Sigmoid colon (tissue), 4 donors: ENCODE measurements around the gene RNF212.

Source experiments
- EP300 ChIP-seq, 4 donors: sonication (generic); formaldehyde crosslinking; IDR thresholded peaks; one replicate each; pipeline ENCODE4 v1.6.1; 2017; ENCODE audit warnings: antibody characterized with exemption in 4 of 4
- POLR2A ChIP-seq, 2 donors: fragments of 450-650 bp; IDR thresholded peaks; one replicate each; pipeline ENCODE4 v1.6.1; 2016; ENCODE audit warnings: antibody characterized with exemption in 2 of 2, mild to moderate bottlenecking in 2 of 2, moderate library complexity in 2 of 2
- TF ChIP-seq, protein P1 (sequence below), 4 experiments: fragments of 450-650 bp in 3 of 4; fragments of 200-600 bp in 1 of 4; IDR thresholded peaks; one replicate each; pipeline ENCODE4 v1.5.1; 2016 to 2019; ENCODE audit warnings: antibody characterized with exemption in 4 of 4, mild to moderate bottlenecking in 3 of 4, moderate library complexity in 2 of 4

DNA sequence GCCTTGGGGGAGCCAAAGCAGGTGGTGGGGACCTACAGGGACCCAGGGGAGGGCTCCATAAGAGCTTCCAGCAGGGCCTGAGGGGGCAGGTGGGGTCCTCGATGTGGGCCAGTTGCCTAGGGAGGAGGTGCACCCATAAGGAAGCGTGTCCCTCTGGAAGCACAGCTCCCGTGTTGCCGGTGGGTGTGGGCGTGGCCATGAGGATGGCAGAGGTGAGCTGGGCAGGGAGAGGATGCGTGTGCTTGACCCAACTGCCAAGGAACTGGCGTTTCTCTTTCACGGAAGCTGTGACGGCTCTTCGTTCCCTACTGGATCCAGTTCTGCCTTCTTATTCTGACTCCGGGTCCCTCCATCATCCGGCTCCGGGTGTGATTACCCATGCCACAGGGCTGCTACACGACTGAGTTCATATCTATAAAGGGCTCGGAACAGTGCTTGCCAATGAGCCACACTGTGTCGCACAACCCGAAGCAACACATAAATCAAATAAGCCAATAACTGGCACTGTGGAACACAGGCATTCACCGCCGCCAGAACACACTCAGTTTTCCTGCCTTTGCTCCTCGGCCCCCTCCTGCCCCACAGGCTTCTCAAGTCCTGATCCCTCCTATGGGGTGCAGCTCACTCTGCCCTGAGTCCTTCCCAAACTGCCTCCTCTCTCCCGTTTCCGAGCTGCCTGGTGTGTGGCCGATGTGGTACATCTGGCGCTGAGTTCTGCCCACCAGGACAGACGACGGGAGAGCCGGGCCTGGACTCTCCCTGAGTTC lies 35.5 kb downstream of the RNF212 start:
- no peak for TF ChIP-seq EP300 (IDR thresholded peaks at IDR 0.05)
- TF ChIP-seq, protein P1, sequence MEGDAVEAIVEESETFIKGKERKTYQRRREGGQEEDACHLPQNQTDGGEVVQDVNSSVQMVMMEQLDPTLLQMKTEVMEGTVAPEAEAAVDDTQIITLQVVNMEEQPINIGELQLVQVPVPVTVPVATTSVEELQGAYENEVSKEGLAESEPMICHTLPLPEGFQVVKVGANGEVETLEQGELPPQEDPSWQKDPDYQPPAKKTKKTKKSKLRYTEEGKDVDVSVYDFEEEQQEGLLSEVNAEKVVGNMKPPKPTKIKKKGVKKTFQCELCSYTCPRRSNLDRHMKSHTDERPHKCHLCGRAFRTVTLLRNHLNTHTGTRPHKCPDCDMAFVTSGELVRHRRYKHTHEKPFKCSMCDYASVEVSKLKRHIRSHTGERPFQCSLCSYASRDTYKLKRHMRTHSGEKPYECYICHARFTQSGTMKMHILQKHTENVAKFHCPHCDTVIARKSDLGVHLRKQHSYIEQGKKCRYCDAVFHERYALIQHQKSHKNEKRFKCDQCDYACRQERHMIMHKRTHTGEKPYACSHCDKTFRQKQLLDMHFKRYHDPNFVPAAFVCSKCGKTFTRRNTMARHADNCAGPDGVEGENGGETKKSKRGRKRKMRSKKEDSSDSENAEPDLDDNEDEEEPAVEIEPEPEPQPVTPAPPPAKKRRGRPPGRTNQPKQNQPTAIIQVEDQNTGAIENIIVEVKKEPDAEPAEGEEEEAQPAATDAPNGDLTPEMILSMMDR (IDR thresholded peaks at IDR 0.05), result no peak
- no peak for TF ChIP-seq POLR2A (IDR thresholded peaks at IDR 0.05)
